HepG2 (cell line): ENCODE measurements around the gene PITX3. TPM values are rescaled to one million over a fixed set of nuclear protein-coding genes. Genes with fewer than 3 reads are reported as not detected.
"Not testable (repeated sequence)": the region's sequence is repeated elsewhere in the genome, so short reads cannot be mapped to it uniquely, and the experiment has no call there.

ENCODE experiments used
- ATAC-seq: fragments of 200-7000 bp; cut with Tn5 transposase; 3 replicates; pipeline ENCODE4 v1.9.1; 2020; ENCODE audit warnings: mild to moderate bottlenecking, moderate library complexity
- BruUV-seq: library from RNA; stranded (reverse); fragments of 400-500 nt; replicated peaks from 2 replicates; lab custom pipeline; 2021; lab: Mats Ljungman, UMichigan
- CTCF ChIA-PET: fragments of 300-600 bp; formaldehyde crosslinking; extraction: SDS; loops from one replicate; lab custom pipeline; 2021; ENCODE audit warnings: low total read pairs, inconsistent platforms, low intra/inter-chr PET ratio; lab: Yijun Ruan, JAX
- POLR2A ChIA-PET: fragments of 350-600 bp; sonication (Branson Sonifier 250); formaldehyde crosslinking; loops from one replicate; lab custom pipeline; 2020; ENCODE audit warnings: antibody characterized with exemption, inconsistent platforms; lab: Yijun Ruan, JAX
- DNase-seq: peaks from one replicate; pipeline ENCODE4 v3.0.0-alpha.2; 2015; ENCODE audit warnings: low spot score
- FAIRE-seq: peaks from 3 replicates; lab custom pipeline; 2011; peaks lifted over from hg19 to GRCh38; lab: Jason Lieb, UNC
- H2AFZ ChIP-seq: one replicate; pipeline ENCODE4 v1.6.1; 2011; ENCODE audit warnings: low read length, inconsistent platforms
- H3K27ac ChIP-seq: fragments of 300-600 bp; 3 replicates; pipeline ENCODE4 v1.8.0; 2011; ENCODE audit warnings: mixed run types, mild to moderate bottlenecking, mixed read lengths, low read length, inconsistent platforms; ENCODE audit not compliant: insufficient read depth; ENCODE audit errors: extremely low read length
- H3K27me3 ChIP-seq, 2 experiments: fragments of 200-600 bp in 1 of 2; 2 replicates in 1 of 2; 3 replicates in 1 of 2; pipeline versions ENCODE4 v1.6.0 to v1.8.0; 2011; ENCODE audit warnings: low read length in 2 of 2, mild to moderate bottlenecking in 2 of 2, moderate library complexity in 2 of 2, inconsistent platforms in 1 of 2; ENCODE audit not compliant: insufficient read depth in 2 of 2, control insufficient read depth in 1 of 2
- H3K36me3 ChIP-seq, 2 experiments: fragments of 200-600 bp in 1 of 2; replicated peaks in 1 of 2; 2 replicates in 1 of 2; 3 replicates in 1 of 2; pipeline versions ENCODE4 v1.5.1 to v1.8.0; 2011; ENCODE audit warnings: low read length in 2 of 2, inconsistent platforms in 1 of 2; ENCODE audit not compliant: insufficient read depth in 2 of 2, control insufficient read depth in 1 of 2
- H3K4me1 ChIP-seq: 2 replicates; pipeline ENCODE4 v1.5.1; 2012; ENCODE audit warnings: low read length, inconsistent platforms; ENCODE audit not compliant: insufficient read depth
- H3K4me2 ChIP-seq: 2 replicates; pipeline ENCODE4 v1.6.0; 2011; ENCODE audit warnings: low read depth, low read length, inconsistent platforms
- H3K4me3 ChIP-seq, 3 experiments: fragments of 200-600 bp in 1 of 3; sonication (generic), shearing (Covaris generic) in 1 of 3; replicated peaks in 1 of 3; 2 replicates each; pipeline ENCODE4 v1.5.1; 2011 to 2016; ENCODE audit warnings: low read length in 3 of 3, inconsistent platforms in 2 of 3, low read depth in 2 of 3, mild to moderate bottlenecking in 2 of 3, control low read depth in 1 of 3, mixed read lengths in 1 of 3; ENCODE audit not compliant: insufficient read depth in 1 of 3
- H3K79me2 ChIP-seq: one replicate; pipeline ENCODE4 v1.6.1; 2011; ENCODE audit warnings: low read length, inconsistent platforms; ENCODE audit not compliant: insufficient read depth
- H3K9ac ChIP-seq: 2 replicates; pipeline ENCODE4 v1.6.0; 2011; ENCODE audit warnings: mild to moderate bottlenecking, low read depth, low read length, inconsistent platforms; ENCODE audit not compliant: insufficient read depth
- H3K9me3 ChIP-seq: 2 replicates; pipeline ENCODE4 v1.5.1; 2012; ENCODE audit warnings: mild to moderate bottlenecking, low read length
- H4K20me1 ChIP-seq: 2 replicates; pipeline ENCODE4 v1.6.0; 2011; ENCODE audit warnings: inconsistent platforms, mild to moderate bottlenecking, low read length, moderate library complexity; ENCODE audit not compliant: insufficient read depth
- HNF4G ChIP-seq, 2 experiments: sonication (generic) in 1 of 2; formaldehyde crosslinking in 1 of 2; IDR thresholded peaks; 2 replicates each; pipeline versions ENCODE4 v1.4.0 to v1.6.1; 2011 to 2020; ENCODE audit warnings: borderline replicate concordance in 2 of 2, low read depth in 2 of 2, mild to moderate bottlenecking in 2 of 2, low read length in 1 of 2, missing genetic modification reagents in 1 of 2, moderate library complexity in 1 of 2
- WGBS: methylation state at CpG from one replicate; pipeline ENCODE4 v1.1.6; 2017; ENCODE audit warnings: low lambda C conversion rate; 5-methylcytosine and 5-hydroxymethylcytosine counted together
- in situ Hi-C: cut with HindIII; loops from 2 replicates; pipeline ENCODE4 v1.10.0; 2017; ENCODE audit warnings: low pct_unique_long_range_greater_than_20kb; ENCODE audit not compliant: extremely low pct_ligation_motif_present
- intact Hi-C: fragments of 100-400 bp; cut with micrococcal nuclease; formaldehyde crosslinking; loops from one replicate; pipeline ENCODE4 v1.10.0; 2022; ENCODE audit not compliant: unreplicated experiment
- polyA plus RNA-seq, 8 experiments: library from polyadenylated mRNA; depleted of rRNA in 3 of 8; stranded (reverse) in 7 of 8; unstranded in 1 of 8; fragments of >200 nt; fragmentation: Illumina TruSeq in 4 of 8; extraction: Trizol in 4 of 8; gene quantifications; 2 replicates each; pipeline versions ENCODE4 v1.2.1 to v1.2.3, GENCODE V29; 2011 to 2016; ENCODE audit warnings: low read depth in 4 of 8, missing spikeins in 1 of 8, mixed read lengths in 1 of 8; ENCODE audit not compliant: insufficient read depth in 1 of 8
- total RNA-seq, 5 experiments: library from RNA; depleted of rRNA; stranded (reverse); fragments of >200 nt; fragmentation: Illumina TruSeq; extraction: Trizol; gene quantifications; 2 replicates each; pipeline ENCODE4 v1.2.3, GENCODE V29; 2016; ENCODE audit warnings: low read depth in 1 of 5
- TF ChIP-seq, protein P1 (sequence below): sonication (generic); formaldehyde crosslinking; IDR thresholded peaks from 2 replicates; pipeline ENCODE4 v1.5.0; 2020; ENCODE audit warnings: mild to moderate bottlenecking, missing genetic modification reagents

Gene PITX3
- total and polyA plus RNA-seq, 2 of the 13 experiments (the other 11 are each of a cell fraction or from before 2014, with no cell fraction given) = not detected

DNA sequence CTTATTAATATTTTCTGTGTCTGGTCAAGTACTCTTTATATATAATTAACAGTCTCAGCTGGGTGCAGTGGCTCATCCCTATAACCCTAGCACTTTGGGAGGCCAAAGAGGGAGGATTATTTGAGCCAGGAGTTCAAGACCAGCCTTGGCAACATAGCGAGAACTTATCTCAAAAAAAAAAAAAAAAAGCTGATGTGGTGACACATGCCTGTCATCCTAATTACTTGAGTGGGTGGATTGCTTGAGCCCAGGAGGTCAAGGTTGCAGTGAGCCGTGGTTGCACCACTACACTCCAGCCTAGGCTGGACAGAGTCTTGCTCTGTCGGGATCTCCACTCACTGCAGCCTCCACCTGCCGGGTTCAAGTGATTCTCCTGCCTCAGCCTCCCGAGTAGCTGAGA lies 21.9 kb downstream of the PITX3 start:
- in situ Hi-C loops = no loop called here
- no peak overlapping the region for H2AFZ ChIP-seq
- TF ChIP-seq, protein P1, sequence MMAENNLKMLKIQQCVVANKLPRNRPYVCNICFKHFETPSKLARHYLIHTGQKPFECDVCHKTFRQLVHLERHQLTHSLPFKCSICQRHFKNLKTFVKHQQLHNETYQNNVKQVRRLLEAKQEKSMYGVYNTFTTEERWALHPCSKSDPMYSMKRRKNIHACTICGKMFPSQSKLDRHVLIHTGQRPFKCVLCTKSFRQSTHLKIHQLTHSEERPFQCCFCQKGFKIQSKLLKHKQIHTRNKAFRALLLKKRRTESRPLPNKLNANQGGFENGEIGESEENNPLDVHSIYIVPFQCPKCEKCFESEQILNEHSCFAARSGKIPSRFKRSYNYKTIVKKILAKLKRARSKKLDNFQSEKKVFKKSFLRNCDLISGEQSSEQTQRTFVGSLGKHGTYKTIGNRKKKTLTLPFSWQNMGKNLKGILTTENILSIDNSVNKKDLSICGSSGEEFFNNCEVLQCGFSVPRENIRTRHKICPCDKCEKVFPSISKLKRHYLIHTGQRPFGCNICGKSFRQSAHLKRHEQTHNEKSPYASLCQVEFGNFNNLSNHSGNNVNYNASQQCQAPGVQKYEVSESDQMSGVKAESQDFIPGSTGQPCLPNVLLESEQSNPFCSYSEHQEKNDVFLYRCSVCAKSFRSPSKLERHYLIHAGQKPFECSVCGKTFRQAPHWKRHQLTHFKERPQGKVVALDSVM (CRISPR knock-in tag) = peak; percentile 48; the same call in 1 of the 2 replicates
- TF ChIP-seq HNF4G (IDR thresholded peaks at IDR 0.05; ENCODE audit: borderline replicate concordance, low read depth, low read length) = no peak
- no peak for TF ChIP-seq HNF4G (CRISPR knock-in tag; IDR thresholded peaks at IDR 0.05; ENCODE audit: borderline replicate concordance, low read depth)
- TF ChIP-seq, all 625 proteins: peak for 1
- H3K27ac ChIP-seq = no peak overlapping the region
- no peak for FAIRE-seq
- ChIA-PET POLR2A (no interaction called here), CTCF (no interaction called here)
- H3K36me3 ChIP-seq = no peaks in the 10 kb centered on the region
- H3K79me2 ChIP-seq = no peaks in the 10 kb centered on the region
- no peak for DNase-seq
- H3K9me3 ChIP-seq = no peaks in the 10 kb centered on the region
- no peak overlapping the region for H3K4me3 ChIP-seq
- 0 out of 5 replicates have a peak, but pooled peaks cover 0 to 2% of the 10 kb centered on the region in 2 experiments for H3K27me3 ChIP-seq
- H4K20me1 ChIP-seq = no peaks in the 10 kb centered on the region
- H3K4me2 ChIP-seq = no peak overlapping the region
- no TSS peak for BruUV-seq
- no peaks in the 10 kb centered on the region for H3K4me1 ChIP-seq
- ATAC-seq = no peak
- intact Hi-C loops = no loop called here
- H3K9ac ChIP-seq = no peak overlapping the region
- WGBS = 3% methylated on average over 2 of the region's 5 CpGs

DNA sequence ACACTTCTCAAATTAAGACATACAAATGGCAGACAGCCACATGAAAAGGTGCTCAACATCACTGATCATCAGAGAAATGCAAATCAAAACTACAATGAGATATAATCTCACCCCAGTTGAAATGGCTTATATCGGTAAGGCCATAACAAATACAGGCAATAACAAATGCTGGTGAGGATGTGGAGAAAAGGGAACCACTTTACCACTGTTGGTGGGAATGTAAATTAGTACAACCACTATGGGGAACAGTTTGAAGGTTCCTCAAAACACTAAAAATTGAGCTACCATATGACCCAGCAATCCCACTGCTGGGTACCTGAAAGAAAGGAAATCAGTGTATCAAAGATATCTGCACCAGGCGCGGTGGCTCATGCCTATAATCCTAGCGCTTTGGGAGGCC lies 27.7 kb downstream of the PITX3 start:
- BruUV-seq, CTCF ChIA-PET, H2AFZ ChIP-seq, H4K20me1 ChIP-seq, DNase-seq, intact Hi-C loops, H3K9me3 ChIP-seq, H3K4me2 ChIP-seq, H3K36me3 ChIP-seq, in situ Hi-C loops, H3K27ac ChIP-seq, ATAC-seq, H3K4me1 ChIP-seq, H3K27me3 ChIP-seq, H3K9ac ChIP-seq, H3K4me3 ChIP-seq, FAIRE-seq, H3K79me2 ChIP-seq, POLR2A ChIA-PET: not testable (repeated sequence)
- WGBS = 79% methylated on average over 4 of the region's 4 CpGs
